ENCODE results near the gene GABBR2.

The GABBR2 gene

DNA sequence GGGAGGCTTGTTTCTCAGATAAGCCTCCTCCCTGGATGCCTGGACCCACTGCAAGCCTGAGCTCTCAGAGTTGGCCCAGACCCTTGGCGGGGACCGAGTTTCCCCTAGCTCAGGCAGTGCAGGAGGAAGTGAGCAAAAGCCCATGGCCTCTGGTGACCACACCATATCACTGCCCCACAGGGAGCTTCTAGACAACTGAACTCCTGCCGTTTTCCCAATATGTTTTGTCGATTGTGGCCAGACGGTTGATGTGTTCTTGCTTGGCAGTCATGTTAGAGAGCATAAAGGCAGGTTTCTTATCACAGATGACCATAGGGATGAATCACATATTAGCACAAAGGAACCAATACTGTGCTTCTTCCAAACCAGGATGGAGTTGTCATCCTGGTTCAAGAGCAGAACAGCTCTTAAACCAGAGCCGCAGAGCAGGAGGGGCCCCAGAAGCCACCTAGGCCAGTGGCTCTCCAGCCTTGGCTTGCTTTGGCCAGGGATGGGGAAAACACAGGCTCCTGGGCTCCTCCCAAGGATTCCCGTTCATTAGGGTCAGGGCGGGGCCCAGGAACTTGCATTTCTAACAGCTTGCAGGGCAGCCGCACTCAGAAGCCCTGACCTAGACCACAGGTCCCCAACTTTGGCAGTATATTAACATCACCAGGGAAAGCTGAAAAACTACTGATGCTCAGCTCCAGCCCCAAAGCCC is 340.2 kb downstream of the GABBR2 start:
- DNase-seq (ENCODE audit: low read depth): no peak

DNA sequence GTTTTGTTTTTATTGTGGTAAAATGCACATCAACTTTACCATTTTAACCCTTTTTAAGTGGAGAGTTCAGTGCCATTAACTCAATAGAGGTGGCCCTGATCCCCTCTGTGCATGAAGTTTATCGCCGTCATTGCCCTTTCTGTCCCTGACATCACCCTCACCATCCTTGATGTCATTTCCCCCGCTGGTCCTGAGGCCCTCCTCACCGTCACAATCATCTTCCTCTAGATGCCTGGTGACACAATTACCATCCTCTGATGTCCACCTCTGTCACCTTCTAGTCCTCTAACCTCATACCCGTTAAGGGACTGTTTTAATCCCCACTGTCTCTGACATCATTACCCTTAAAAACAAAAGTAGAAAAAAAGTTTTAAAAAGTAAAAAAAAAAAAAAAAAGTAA is 340.8 kb downstream of the GABBR2 start:
- no peak for DNase-seq (ENCODE audit: low read depth)

DNA sequence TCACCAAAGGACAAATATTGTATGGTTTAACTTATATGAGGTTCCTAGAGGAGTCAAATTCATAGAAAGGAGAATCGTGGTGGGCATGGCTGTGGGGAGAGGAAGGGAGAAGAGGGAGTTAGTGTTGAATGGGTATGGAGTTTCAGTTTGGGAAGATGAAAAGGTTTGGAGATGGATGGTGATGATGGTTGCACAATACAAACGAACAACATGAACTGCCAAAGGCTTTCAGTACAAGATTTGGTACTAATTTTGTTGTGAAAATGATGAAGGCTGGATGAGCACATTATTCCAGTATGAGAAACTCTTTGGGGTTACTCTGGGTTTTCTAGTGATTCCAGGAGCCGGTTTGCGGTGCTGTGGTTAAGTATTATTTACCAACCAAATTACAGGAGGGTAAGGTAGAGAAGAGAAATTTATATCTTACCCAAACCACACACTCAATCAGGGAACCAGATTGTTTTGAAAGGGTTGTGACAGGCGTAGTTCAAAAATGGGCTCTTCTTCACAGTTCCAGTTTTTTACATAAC is 341.3 kb downstream of the GABBR2 start:
- DNase-seq (ENCODE audit: low read depth): no peak

DNA sequence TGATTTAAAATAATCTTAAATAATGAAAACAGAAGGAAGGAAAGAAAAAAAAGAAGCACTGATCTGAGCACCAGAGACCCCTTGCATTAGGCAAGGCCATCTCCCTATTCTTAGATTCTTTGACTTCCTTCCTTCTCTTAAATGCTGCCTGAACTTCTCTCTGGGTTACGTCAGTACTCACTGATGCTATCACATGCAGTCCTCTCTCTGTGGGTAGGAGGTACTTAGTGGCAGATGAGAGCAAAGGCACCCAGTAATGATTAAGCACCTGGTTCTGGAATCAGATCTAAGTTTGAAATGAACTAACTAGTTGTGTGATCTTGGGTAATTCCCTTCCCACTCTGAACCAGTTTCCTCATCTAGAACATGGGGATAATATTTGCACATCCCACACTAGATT is 343.0 kb downstream of the GABBR2 start:
- DNase-seq (ENCODE audit: low read depth): no peak

DNA sequence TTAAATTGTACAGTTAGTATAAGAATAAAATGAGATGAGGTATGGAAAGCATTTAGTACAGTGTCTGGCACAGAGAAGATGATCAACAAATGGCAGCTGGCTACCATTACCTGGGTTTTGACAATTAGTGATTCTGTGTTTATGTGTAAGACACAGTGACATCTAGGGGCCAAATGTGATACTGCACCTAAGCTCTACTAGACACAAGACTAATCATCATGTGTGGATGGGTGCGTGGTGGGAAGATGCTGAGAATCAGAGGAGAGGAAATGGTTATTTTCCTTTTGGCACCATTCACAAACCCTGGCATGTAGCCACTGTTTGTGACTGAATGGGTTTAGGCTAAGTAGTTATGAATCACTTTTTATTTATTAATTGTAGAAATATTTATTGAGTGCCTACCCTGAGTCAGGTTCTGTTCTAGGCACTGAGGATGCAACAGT is 343.5 kb downstream of the GABBR2 start:
- no peak for DNase-seq (ENCODE audit: low read depth)

DNA sequence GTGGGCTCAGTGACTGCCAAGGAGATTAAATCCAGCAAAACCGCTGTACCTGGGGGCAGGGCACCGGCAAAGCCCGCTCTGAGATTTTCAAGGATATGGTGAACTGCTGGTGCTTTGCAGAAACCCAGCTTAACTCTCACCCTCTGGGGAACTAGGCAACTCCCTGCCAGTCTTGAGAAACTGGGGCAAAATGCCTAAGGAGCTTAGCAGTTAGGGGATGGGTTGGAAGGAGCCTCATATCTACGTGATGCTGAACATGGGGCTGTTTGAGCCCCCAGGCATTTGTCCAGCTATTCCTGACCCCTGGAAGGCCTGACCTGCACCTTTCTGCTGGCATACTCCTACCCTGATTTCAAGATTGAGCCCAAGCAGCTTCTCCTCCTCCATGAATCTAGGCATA is 344.6 kb downstream of the GABBR2 start:
- DNase-seq (ENCODE audit: low read depth): no peak

DNA sequence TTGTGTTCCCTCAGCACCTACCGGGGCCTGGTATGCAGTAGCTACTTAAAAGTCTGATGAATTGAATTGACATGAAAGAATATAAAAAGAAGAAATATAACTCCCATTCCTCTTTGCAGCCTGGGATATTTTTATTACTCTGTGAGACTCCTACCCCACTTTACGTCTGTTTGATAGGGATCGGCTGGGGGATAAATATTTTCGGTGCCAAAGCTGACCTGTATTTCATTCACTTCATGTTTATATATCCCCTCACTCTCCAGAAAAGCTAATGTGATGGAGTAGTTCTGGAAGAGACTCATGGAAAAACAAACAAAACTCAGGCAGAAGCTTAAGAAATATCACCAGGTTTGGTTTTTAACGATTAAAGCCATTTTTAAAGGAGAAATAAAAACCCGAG is 345.1 kb downstream of the GABBR2 start:
- no peak for DNase-seq (ENCODE audit: low read depth)

DNA sequence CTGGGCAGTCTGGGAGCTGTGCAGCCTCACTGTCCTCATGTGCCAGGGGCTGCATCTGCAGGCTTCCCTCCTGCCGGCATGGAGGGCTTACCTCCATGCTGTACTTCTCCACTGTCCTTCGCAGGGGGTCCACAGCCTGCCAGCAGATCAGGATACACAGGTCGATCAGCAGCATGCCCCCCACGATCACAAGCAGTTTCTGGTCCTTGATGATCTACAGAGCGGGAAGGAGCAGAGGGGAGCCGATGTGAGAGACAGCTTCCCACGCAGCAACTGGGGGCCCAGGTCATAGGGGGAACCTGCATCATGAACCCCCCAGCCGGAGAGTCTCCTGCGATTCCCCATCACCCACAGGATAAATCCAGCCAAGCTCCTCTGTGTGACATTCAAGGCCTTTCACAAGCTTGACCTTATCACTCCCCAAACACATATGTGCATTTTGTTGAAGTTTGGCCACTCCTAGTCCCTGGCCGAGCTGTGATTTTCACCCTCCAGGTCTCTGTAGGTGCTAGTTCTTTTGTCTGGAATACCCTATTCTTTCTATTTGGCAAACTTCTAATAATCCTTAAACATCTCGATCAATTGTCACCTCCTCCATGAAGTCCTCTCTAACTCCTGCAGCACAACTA is 346.0 kb downstream of the GABBR2 start:
- no peak for DNase-seq (ENCODE audit: low read depth)

DNA sequence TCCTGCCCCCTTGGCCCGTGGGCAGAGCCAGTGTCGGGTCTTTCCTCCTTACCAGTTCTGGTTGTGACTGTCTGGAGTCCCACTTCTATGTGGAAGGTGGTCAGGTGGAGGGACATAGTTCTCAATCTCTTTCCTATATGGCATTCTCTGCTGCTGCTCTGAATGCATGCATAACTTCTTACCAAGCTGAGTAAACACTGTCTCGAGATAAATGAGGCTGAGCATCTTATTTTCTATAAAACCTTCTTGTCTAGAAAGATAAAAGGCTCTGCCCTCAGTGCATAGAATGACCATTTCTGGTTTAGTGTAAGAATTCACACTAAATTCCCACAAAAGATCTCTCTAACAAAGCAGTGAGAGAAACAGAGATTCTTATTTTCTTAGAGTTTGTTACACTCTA is 347.1 kb downstream of the GABBR2 start:
- no peak for DNase-seq (ENCODE audit: low read depth)

DNA sequence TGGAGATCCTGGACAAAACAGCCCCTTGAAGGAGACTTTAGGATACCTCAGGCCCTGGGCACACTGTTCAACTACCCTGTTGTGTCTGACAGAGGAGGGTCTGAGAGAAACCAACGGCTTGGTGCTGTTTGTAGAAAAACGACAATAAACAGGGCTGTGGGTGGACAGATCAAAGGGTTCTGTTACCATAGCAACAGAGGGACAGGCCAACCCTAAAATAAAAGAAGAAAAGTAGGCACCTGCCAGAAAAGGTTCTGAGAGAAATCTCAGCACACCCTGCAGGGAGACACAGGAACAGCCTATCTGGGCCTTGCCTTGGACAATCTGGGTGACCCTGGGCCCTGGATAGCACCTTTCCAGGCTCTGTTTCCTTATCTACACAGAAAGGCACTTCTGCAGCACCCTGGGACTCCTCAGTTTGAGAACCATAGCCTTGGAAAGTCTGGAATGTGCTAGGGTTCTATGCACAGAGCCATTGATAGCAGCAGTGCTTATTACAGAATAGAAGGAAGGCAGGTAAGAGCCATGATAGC is 348.5 kb downstream of the GABBR2 start:
- DNase-seq (ENCODE audit: low read depth): no peak

DNA sequence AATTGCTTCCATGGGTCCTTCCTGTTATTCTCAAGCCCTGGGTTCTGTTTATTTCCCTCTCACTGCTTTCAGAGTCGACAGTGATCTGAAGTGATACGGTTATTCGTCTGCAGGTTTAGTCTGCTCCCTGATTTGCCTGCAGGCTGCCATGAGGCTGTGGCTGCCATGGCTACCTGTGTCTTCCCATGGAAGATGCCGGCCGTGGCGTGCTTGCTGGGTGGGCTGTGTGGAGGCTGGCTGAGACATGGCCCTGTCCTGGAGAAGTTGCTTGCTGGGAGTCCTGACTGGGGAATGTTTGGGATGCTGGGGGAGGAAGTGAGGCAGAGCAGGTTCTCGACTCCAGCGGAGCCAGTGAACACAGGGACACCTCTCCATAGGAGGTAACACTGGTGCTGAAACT is 349.2 kb downstream of the GABBR2 start:
- no peak for DNase-seq (ENCODE audit: low read depth)

DNA sequence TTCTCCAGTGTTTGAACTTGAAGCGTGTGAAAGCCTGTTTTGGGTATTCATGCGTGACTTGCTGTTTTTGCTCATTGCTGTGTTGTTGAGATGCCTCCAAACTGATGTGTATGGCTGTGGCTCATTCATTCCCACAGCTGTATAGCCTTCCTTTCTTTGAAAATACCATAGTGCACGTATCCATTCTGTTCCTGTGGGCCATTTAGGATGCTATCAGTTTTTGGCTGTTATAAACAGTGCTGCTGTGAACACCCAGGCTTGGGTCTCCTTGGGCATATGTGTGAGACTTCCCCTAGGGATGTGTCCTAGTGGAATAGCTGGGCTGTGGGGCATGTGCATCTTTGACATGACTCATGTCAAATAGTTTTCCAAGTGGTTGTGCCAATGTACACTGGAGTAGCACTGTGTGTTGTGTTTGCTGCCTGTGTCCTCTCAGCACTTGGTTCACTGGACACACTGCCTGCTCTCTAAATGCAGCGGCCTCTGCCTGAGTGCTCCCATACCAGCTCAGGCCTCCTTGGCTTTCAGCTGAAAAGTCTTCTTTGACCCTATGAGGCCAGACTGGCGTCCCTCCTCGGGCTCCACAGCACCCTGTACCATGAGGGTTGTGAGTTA is 350.7 kb downstream of the GABBR2 start:
- no peak for DNase-seq (ENCODE audit: low read depth)

DNA sequence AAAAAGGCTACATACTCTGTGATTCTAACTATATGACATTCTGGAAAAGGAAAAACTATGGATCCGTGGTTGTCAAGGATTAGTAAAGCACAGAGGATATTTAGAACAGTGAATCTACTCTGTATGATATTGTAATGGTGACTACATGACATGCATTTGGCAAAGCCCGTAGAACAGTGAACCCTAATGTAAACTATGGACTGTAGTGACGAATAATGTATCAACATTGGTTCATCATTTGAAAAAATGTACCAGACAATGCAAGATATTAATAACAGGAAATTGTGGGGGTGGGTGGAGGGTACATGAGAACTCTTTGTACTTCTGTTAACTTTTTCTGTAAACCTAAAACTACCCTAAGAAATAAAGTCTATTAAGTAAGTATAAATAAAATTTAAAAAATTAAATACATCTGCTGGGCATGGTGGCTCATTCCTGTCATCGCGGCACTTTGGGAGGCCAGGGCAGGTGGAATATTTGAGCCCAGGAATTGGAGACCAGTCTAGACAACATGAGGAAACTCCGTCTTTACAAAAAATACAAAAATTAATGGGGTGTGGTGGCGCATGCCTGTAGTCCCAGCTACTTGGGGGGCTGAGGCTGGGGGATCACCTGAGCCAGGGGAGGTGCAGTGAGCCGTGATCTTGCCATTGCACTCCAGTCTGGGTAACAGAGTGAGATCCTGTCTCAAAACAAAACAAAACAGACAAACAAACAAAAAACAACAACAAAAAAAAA is 351.6 kb downstream of the GABBR2 start:
- no peak for DNase-seq (ENCODE audit: low read depth)

DNA sequence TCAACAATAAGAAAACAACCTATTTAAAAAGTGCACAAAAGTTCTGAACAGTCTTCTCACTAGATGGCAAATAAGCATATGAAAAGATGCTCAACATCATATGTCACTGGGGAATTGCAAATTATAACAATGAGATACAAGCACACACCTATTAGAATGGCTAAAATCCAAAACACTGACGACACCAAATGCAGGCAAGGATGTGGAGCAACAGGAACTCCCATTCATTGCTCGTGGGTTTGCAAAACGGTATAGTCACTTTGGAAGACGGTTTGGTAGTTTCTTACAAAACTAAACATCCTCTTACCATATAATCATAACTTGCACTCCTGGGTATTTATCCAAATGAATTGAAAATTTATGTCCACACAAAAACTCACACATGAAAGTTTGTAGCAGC is 352.4 kb downstream of the GABBR2 start:
- DNase-seq (ENCODE audit: low read depth): no peak

DNA sequence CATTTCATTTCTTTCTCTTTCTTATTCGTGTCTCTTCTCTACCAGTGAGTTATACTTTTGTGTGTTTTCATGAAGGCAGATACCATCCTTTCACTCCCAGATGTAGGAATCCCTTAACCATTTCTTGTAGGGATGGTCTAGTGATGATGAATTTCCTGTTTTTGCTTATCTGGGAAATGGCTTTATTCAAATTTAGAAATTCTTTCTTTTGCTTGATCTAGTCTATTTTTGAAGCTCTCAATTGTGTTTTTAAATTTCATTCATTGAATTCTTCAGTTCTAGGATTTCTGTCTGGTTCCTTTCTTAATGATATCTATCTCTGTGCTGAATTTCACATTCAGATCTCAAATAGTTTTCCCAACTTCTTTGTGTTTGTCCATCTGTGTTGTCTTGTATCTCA is 357.4 kb downstream of the GABBR2 start:
- DNase-seq (ENCODE audit: low read depth): no peak

DNA sequence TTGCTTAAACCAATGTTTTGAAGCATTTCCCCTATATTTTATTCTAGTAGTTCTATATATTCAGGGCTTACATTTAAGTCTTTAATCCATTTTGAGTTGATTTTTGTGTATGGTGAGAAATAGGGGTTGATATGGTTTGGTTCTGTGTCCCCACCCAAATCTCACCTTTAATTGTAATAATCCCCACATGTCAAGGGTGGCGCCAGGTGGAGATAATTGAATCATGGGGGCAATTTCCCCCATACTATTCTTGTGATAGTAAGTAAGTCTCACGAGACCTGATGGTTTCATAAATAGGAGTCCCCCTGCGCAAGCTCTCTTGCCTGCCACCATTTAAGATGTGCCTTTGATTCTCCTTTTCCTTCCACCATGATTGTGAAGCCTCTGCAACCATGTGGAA is 361.1 kb downstream of the GABBR2 start:
- DNase-seq (ENCODE audit: low read depth): no peak

DNA sequence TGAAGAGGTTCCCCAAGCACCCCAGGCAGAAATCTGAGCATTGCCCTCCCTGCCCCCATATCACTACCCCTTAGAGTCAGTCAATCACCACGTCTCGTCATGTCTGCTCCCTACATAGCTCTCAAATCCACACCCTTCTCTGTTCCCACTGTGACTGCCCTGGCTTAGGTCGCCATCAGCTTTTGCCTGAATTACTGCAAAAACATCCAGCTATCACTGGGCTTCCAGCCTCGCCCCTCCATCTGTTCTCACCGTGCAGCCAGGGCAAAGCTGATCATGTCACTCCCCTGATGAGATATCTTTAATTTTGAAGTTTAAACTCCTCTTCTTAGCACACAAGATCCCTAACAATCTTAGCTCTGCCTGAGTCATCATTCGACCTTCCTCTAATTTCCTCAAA is 363.7 kb downstream of the GABBR2 start:
- DNase-seq (ENCODE audit: low read depth): no peak

DNA sequence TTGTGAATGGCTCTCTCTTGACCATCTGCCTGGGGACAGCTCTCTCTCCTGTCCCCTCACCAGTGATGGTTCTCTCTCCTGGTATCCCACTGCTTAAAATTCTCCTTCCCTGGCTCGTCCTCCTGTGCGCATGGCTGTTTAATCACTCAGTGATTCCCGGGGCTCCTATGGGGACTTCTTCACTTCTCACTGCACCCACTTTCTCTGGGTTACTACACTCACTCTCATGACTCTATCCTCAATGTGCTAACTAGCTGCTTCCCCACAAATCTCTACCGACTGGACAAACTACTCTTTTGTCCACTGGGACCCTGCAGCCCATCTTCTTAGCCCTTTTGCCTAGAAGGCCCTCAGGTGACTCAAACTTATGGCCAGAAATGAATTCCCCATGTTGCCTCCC is 364.2 kb downstream of the GABBR2 start:
- DNase-seq (ENCODE audit: low read depth): no peak

DNA sequence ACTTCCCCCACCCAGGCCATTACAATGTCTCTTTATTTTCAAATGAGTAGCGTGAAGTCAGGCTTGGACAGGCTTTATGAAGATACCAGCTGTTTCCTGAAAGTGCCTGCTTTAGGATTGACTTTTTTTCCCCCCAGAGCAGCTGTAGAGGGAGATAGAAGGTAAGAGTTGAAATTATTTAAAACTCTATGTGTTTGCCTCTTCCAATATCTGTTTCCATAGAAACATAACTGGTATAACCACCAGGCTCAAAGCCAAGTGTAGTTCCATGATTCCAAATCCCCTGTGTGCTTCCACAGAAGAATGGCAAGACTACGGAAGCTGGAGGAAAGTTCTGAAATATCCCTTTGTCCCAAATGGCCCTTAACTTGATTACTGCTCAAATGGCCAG is 365.9 kb downstream of the GABBR2 start:
- no peak for DNase-seq (ENCODE audit: low read depth)

DNA sequence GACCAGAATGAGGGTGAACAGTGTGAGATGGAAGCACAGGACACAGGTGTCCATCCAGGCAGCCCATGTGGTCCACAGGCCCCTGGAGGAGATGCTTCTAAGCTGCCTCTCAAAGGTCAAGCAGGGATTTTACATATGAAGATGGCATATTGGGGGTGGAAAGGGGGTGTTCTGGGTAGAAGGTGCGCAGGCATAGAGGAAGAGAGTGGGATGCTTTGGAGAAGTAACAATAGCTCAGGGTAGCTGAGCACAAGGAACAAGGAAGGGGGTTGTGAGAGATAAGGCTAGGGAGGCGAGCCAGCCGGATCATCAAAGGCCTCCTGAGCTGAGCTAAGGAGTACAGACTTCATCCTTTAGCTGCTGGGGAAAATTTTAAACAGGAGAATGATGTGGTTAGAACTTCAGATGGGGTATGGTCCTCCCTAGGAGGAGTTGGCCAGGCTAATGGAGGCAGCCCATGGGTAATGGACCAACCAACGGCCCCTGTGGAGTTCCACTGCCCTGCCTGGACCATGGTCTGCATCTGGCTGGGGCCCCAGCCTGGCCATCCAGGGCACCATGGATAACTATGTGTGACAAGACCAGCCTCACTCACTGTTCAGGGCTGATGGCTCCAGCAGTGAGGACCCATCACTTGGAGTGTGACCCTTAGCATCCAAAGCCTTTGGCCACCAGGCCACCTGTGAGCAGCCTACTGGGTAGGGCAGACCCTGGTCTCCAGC is 366.5 kb downstream of the GABBR2 start:
- DNase-seq (ENCODE audit: low read depth): no peak

DNA sequence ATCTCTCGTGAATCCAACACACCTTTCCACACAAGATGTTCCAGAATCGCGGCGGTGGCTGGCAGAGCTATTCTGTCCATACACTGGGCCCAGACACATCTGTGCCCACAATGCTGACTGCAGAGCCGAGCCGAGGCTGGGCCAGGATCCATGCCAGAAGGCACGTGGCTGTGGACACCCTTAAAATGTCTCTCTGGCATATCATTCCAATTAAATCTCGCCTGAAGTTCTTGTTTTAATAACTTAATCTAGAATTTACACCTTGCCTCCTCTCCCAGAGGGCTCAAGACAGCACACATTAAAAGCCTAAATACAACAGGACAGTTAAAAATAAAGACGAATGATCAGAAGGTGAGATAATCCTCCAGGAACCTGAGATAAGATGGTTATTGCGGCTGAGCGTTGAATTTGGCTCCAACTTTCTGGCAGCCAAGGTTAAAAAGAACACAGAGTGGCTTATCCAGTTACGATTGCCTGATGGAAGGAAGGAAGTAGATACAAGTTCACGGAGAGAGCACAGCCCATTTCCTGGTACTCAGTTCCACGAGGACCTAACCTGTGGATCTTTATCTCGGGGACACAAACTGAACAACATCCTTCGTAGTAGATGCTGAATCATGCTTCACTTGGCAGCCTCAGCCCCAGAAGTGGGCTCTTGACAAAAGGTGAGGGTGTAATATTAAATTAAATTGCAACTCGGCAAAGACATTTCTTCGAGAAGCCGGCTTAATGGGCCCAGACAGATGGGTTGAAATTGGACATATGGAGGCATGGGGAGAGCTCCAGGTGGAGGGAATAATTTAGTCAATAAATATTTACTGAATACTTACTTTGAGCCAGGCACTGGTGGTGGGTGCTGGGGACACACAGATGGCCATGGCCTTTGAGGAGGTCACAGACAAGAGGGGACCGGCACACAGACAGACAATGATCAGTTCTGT is 367.3 kb downstream of the GABBR2 start:
- DNase-seq (ENCODE audit: low read depth): no peak
